ENCODE measurements around the gene RNPEP.

RNPEP gene

DNA sequence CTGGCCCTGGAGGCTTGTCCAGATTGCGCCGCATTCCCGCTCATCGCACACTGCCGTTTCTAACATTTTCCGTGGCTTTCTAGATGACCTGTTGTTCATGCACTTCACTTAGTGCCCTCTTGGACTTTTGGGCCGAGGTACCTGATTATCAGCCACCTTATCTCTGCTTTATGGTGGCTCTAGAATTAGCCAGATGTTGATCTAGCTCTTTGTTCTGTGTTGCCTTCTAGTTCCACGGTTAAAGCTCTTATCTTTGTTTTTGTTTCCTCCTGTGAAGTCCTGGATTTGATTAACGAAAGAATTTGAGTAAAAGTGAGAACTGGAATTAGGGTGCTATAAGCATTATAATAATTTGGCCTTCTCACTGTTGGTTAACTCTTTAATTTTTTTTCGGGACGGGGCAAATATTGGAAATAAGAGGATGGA, 945 bp downstream of the RNPEP start:
- Histone ChIP-seq H3K9ac (ENCODE audit: low read depth, low read length) (peak overlapping the region; percentile 92), H3K4me1 (ENCODE audit: insufficient read depth, low read length) (peaks cover 12% of the 10 kb centered on the region; the same call in 1 of the 2 replicates), H3K9me3 (ENCODE audit: control insufficient read depth, insufficient read depth, low read length) (no peaks in the 10 kb centered on the region), H3K36me3 (ENCODE audit: insufficient read depth, low read length) (no peaks in the 10 kb centered on the region)

- no peak overlapping the region for H3K9ac ChIP-seq (ENCODE audit: low read depth, low read length)
- H3K4me1 ChIP-seq (ENCODE audit: insufficient read depth, low read length): peaks cover 12% of the 10 kb centered on the region; the same call in 1 of the 2 replicates
- H3K36me3 ChIP-seq (ENCODE audit: insufficient read depth, low read length): peaks cover 5% of the 10 kb centered on the region; the same call in 1 of the 2 replicates
- H3K9me3 ChIP-seq (ENCODE audit: control insufficient read depth, insufficient read depth, low read length): no peaks in the 10 kb centered on the region
Observed at GRCh38 chr1:201984446-201984845, 2.0 kb downstream of the RNPEP start.

DNA sequence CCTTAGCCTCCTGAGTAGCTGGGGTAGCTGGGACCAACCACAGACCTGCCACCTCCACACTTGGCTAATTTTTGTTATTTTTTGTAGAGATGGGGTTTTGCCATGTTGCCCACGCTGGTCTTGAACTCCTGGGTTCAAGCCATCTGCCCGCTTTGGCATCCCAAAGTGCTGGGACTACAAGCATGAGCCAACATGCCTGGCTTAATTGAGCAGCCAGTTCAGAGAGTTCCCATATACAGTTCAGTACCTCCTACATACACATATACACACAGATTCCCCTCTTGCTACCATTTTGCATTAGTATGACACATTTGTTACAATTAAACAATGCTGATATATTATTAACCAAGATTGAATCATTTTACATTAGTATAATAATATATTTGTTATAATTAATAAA, 2.9 kb downstream of the RNPEP start:
- no peak overlapping the region for H3K9ac ChIP-seq (ENCODE audit: low read depth, low read length)
- H3K4me1 ChIP-seq (ENCODE audit: insufficient read depth, low read length): peaks cover 12% of the 10 kb centered on the region; the same call in 1 of the 2 replicates
- peaks cover 10% of the 10 kb centered on the region; the same call in 1 of the 2 replicates for H3K36me3 ChIP-seq (ENCODE audit: insufficient read depth, low read length)
- no peaks in the 10 kb centered on the region for H3K9me3 ChIP-seq (ENCODE audit: control insufficient read depth, insufficient read depth, low read length)

GRCh38 chr1:201988601-201989000, 6.2 kb downstream of the RNPEP start:
- H3K36me3 ChIP-seq (ENCODE audit: insufficient read depth, low read length): peaks cover 18% of the 10 kb centered on the region
- peaks cover 7% of the 10 kb centered on the region; the same call in 1 of the 2 replicates for H3K4me1 ChIP-seq (ENCODE audit: insufficient read depth, low read length)
- no peaks in the 10 kb centered on the region for H3K9me3 ChIP-seq (ENCODE audit: control insufficient read depth, insufficient read depth, low read length)
- no peak overlapping the region for H3K9ac ChIP-seq (ENCODE audit: low read depth, low read length)

GRCh38 chr1:201989354-201990128, 7.1 kb downstream of the RNPEP start:
- Histone ChIP-seq H3K9me3 (ENCODE audit: control insufficient read depth, insufficient read depth, low read length) (no peaks in the 10 kb centered on the region), H3K36me3 (ENCODE audit: insufficient read depth, low read length) (peaks cover 21% of the 10 kb centered on the region), H3K4me1 (ENCODE audit: insufficient read depth, low read length) (peaks cover 7% of the 10 kb centered on the region; the same call in 1 of the 2 replicates), H3K9ac (ENCODE audit: low read depth, low read length) (no peak overlapping the region)

DNA sequence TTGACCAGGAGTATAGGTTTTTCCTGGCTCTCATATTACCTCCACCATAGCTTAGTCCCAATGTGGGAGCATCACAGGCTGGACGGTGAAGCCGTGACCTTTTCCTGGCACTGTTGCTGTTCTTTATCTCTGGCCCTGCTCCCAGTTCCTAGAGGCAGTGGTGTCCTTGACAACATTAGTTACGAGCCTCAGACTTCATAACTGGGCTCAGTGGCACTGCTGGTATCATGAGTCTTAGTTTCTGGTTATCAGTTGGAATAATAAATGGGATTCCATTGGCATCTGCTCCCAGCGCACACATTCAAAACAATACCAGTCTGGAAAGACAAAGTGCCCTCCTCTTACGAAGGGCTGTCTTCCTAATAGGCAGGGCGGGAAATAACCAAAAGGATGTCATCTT, 8.0 kb downstream of the RNPEP start:
- H3K36me3 ChIP-seq (ENCODE audit: insufficient read depth, low read length): peaks cover 22% of the 10 kb centered on the region
- no peaks in the 10 kb centered on the region for H3K9me3 ChIP-seq (ENCODE audit: control insufficient read depth, insufficient read depth, low read length)
- no peak overlapping the region for H3K9ac ChIP-seq (ENCODE audit: low read depth, low read length)
- peaks cover 7% of the 10 kb centered on the region; the same call in 1 of the 2 replicates for H3K4me1 ChIP-seq (ENCODE audit: insufficient read depth, low read length)

DNA sequence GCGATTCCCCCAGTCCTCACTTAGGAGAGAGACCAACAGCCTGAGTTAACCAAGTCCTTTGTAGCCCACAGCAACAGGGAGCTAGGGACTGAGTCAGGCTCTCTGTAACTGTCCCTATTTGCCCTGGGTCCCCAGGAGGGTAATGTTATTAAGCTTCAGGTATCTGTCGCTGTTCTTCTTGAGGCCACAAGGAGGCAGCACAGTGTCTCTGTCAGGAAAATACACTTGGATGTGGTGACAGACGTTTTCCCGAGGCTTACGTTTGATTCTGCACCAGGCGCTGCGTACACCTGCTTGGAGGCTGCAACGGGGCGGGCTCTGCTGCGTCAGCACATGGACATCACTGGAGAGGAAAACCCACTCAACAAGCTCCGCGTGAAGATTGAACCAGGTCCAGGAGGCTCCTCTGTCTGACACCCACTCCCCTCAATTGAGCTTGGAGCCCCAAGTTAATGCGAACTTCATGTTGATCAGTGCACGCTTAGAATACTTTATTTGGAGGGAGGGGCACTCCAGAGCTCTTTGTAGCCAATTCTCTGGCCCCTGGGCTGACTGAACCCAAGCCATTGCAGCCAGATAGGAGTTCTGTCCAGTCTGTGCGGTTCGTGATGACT, 17.3 kb downstream of the RNPEP start:
- Histone ChIP-seq H3K36me3 (ENCODE audit: insufficient read depth, low read length) (peaks cover 25% of the 10 kb centered on the region), H3K4me1 (ENCODE audit: insufficient read depth, low read length) (no peaks in the 10 kb centered on the region), H3K9ac (ENCODE audit: low read depth, low read length) (no peak overlapping the region), H3K9me3 (ENCODE audit: control insufficient read depth, insufficient read depth, low read length) (no peaks in the 10 kb centered on the region)

GRCh38 chr1:202002507-202002906, 20.1 kb downstream of the RNPEP start:
- Histone ChIP-seq H3K4me1 (ENCODE audit: insufficient read depth, low read length) (peaks cover 8% of the 10 kb centered on the region), H3K9me3 (ENCODE audit: control insufficient read depth, insufficient read depth, low read length) (no peaks in the 10 kb centered on the region), H3K36me3 (ENCODE audit: insufficient read depth, low read length) (peaks cover 32% of the 10 kb centered on the region), H3K9ac (ENCODE audit: low read depth, low read length) (no peak overlapping the region)

- Histone ChIP-seq H3K9ac (ENCODE audit: low read depth, low read length) (no peak overlapping the region), H3K4me1 (ENCODE audit: insufficient read depth, low read length) (peaks cover 20% of the 10 kb centered on the region), H3K9me3 (ENCODE audit: control insufficient read depth, insufficient read depth, low read length) (no peaks in the 10 kb centered on the region), H3K36me3 (ENCODE audit: insufficient read depth, low read length) (peaks cover 32% of the 10 kb centered on the region)
Observed at GRCh38 chr1:202004711-202005110, 22.3 kb downstream of the RNPEP start.

GRCh38 chr1:202005958-202006357, 23.5 kb downstream of the RNPEP start:
- Histone ChIP-seq H3K9ac (ENCODE audit: low read depth, low read length) (no peak overlapping the region), H3K36me3 (ENCODE audit: insufficient read depth, low read length) (peaks cover 25% of the 10 kb centered on the region), H3K4me1 (ENCODE audit: insufficient read depth, low read length) (peaks cover 25% of the 10 kb centered on the region), H3K9me3 (ENCODE audit: control insufficient read depth, insufficient read depth, low read length) (no peaks in the 10 kb centered on the region)

DNA sequence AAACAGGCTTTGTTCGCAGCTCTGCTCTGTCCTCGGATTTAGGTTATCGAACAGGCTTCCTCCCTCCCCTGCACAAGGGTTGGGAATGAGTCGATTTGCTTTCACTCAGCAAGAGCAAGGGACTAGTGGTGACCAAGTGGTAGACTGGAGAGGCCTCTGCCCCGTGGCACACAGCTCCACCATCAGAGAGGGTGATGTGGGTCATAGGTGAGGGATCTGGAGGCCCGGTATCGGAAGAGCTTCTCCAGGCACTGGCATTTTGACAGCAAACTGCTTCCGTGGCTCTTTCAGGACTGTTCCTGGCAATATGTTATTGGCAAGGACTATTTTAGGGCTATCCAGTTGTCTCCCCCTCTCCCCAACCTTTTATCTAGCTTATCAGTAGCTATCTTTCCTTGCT, 24.9 kb downstream of the RNPEP start:
- Histone ChIP-seq H3K9me3 (ENCODE audit: control insufficient read depth, insufficient read depth, low read length) (no peaks in the 10 kb centered on the region), H3K9ac (ENCODE audit: low read depth, low read length) (no peak overlapping the region), H3K36me3 (ENCODE audit: insufficient read depth, low read length) (peaks cover 20% of the 10 kb centered on the region; the same call in 1 of the 2 replicates), H3K4me1 (ENCODE audit: insufficient read depth, low read length) (peaks cover 25% of the 10 kb centered on the region)

DNA sequence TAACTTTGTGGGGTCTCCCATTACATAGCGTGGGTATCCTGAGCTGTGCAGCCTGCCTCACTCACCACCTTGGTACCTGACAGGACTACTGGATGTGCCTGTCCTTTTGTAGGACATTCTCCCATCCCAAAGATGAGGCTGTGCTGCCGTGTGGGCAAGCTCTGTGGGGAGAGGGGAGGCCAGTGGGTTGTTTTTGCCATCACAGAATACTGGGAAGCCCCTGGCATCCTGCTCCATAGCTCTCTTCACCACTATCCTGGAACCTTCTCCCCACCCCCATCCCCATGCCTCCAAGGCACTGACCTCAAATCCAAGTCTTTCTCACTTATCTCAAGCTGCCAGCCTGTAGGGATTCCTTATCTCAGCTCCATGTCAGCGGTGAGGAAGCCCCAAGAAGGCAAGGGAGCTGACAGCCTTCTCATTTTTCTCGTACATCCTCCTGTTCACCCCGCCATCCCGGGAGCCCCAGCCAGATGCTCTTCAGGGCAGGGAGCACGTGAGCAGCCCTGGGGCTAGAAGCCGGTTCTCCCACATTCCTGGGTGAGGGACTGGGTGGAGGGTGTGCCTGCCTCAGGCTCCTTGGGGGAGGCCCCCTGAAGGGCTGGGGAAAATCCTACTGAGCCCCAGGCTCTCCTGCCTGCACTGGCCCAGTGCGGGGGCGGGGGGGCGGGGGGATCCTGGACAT, 25.5 kb downstream of the RNPEP start:
- H3K9ac ChIP-seq (ENCODE audit: low read depth, low read length): no peak overlapping the region
- peaks cover 17% of the 10 kb centered on the region; the same call in 1 of the 2 replicates for H3K36me3 ChIP-seq (ENCODE audit: insufficient read depth, low read length)
- no peaks in the 10 kb centered on the region for H3K9me3 ChIP-seq (ENCODE audit: control insufficient read depth, insufficient read depth, low read length)
- peaks cover 25% of the 10 kb centered on the region for H3K4me1 ChIP-seq (ENCODE audit: insufficient read depth, low read length)

DNA sequence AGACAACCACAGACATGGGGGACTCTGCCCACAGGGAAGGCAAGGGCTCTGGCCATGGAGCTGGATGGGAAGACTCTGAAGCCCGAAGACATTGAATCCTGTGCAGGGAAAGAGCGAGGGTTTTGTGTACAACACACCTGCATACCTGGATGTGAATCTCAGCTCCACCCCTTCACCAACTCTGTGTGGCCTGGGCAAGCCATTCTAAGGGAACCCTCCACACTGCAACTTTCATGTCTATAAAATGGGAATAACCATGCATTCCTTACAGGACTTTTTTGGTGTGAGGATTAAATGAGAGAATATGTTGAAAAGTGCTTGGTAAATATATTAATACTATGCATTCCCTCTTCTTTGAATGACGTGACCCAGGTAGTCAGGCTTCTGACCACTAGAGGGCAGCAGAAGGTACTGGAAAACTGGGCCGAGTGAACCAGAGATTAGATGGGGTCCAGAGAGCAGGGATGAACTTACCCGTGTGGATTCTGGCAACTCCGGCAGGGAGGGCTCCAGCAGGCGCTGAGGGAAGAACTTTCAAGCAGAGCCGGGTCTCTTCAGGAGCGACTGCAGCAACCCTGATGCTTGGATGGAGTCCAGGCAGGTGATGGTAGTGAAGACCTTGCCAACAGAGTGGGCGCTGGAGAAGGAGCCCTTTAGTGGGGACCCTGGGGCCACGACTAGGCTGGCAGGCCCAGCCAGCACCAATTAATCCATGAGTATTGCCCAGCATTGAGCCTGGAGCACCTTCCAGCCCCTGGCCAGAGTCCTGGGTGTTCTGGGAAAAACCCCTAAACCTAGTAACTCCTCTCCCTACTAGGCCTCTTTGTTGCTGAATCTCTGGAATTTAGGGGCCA, 27.1 kb downstream of the RNPEP start:
- H3K9me3 ChIP-seq (ENCODE audit: control insufficient read depth, insufficient read depth, low read length): no peaks in the 10 kb centered on the region
- peaks cover 25% of the 10 kb centered on the region for H3K4me1 ChIP-seq (ENCODE audit: insufficient read depth, low read length)
- H3K9ac ChIP-seq (ENCODE audit: low read depth, low read length): peak overlapping the region; percentile 36
- peaks cover 9% of the 10 kb centered on the region; the same call in 1 of the 2 replicates for H3K36me3 ChIP-seq (ENCODE audit: insufficient read depth, low read length)

Data from ES-I3 (cell line).